ENCODE data around the gene ZNF785.
"Not testable (repeated sequence)": the region's sequence is repeated elsewhere in the genome, so short reads cannot be mapped to it uniquely, and the experiment has no call there.

ZNF785 gene

GRCh38 chr16:30602616-30603277 lies 17.2 kb upstream of the ZNF785 start:
- DNase-seq (ENCODE audit: low spot score) = no peak

- DNase-seq (ENCODE audit: low spot score) = no peak
Measured at GRCh38 chr16:30601966-30602365, 16.5 kb upstream of the ZNF785 start.

GRCh38 chr16:30600929-30601328 lies 15.4 kb upstream of the ZNF785 start:
- DNase-seq (ENCODE audit: low spot score) = no peak

GRCh38 chr16:30600215-30600614 lies 14.7 kb upstream of the ZNF785 start:
- no peak for DNase-seq (ENCODE audit: low spot score)

- no peak for DNase-seq (ENCODE audit: low spot score)
Measured at GRCh38 chr16:30592871-30593270, 7.4 kb upstream of the ZNF785 start.

GRCh38 chr16:30590869-30591268 lies 5.4 kb upstream of the ZNF785 start:
- DNase-seq (ENCODE audit: low spot score) = not testable (repeated sequence)

GRCh38 chr16:30589582-30589981 lies 4.1 kb upstream of the ZNF785 start:
- not testable (repeated sequence) for DNase-seq (ENCODE audit: low spot score)

- no peak for DNase-seq (ENCODE audit: low spot score)
Measured at GRCh38 chr16:30588651-30589050, 3.2 kb upstream of the ZNF785 start.

GRCh38 chr16:30585022-30585399 lies 486 bp downstream of the ZNF785 start:
- no peak for DNase-seq (ENCODE audit: low spot score)

- no peak for DNase-seq (ENCODE audit: low spot score)
Measured at GRCh38 chr16:30582611-30583340, 2.7 kb downstream of the ZNF785 start.

- no peak for DNase-seq (ENCODE audit: low spot score)
Measured at GRCh38 chr16:30581457-30581856, 4.0 kb downstream of the ZNF785 start.

- no peak for DNase-seq (ENCODE audit: low spot score)
Measured at GRCh38 chr16:30574678-30575077, 10.8 kb downstream of the ZNF785 start.

GRCh38 chr16:30571445-30572322 lies 13.8 kb downstream of the ZNF785 start, which contains the start of gene ZNF688:
TSS of gene ZNF688 (minus strand) at chr16:30571714. CDS start at chr16:30571629, 85 bp downstream.
- peak; percentile 99 for DNase-seq (ENCODE audit: low spot score)

- DNase-seq (ENCODE audit: low spot score) = no peak
Measured at GRCh38 chr16:30570636-30571444, 14.7 kb downstream of the ZNF785 start.

- DNase-seq (ENCODE audit: low spot score) = no peak
Measured at GRCh38 chr16:30569746-30570635, 15.5 kb downstream of the ZNF785 start.

GRCh38 chr16:30569281-30569680 lies 16.2 kb downstream of the ZNF785 start:
- DNase-seq (ENCODE audit: low spot score) = no peak

GRCh38 chr16:30567991-30568638 lies 17.4 kb downstream of the ZNF785 start:
- peak; percentile 82 for DNase-seq (ENCODE audit: low spot score)

GRCh38 chr16:30567160-30567990 lies 18.1 kb downstream of the ZNF785 start:
- DNase-seq (ENCODE audit: low spot score) = peak; percentile 72

- no peak for DNase-seq (ENCODE audit: low spot score)
Measured at GRCh38 chr16:30566531-30566930, 19.0 kb downstream of the ZNF785 start.

Data from CD4-positive, alpha-beta T cell treated with Interleukin-2 at 100 ng/mL for 4 hours (primary cell).